ENCODE measurements around the gene ENPP3. TPM values are rescaled to one million over a fixed set of nuclear protein-coding genes. Genes with fewer than 3 reads are reported as not detected.

ENPP3 gene
- total and polyA plus RNA-seq, 9 of the 15 experiments (the other 6 are each of a cell fraction or from before 2014, with no cell fraction given): 14.0 to 32.8 (median 21.6) TPM

DNA sequence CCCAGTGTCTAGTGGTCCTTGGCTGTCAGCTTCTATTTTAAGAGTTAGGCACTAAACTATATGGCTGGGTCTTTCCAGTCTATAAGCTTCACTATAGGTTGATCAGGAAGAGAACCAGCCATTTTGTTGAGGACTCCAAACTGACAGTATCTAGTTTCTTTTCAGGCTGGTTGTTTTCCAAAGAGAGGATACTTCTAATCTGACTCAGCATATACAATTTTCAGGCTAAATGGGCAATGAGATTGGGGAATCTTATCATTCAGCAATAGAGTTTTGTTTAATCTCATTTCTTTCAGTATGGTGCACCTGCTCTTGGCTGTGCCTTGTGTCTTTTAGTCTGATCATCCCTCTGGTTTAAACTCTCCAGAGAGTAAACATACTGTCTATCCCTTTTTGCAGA is 94.1 kb downstream of the ENPP3 start:
- Histone ChIP-seq H2AFZ (ENCODE audit: low read depth, low read length) (no peak overlapping the region), H3K4me1 (replicated peaks in 1 of 2; ENCODE audit: control insufficient read depth in 2 of 2, insufficient read depth in 2 of 2, low read length in 2 of 2) (no peaks in the 10 kb centered on the region), H3K79me2 (ENCODE audit: control insufficient read depth, insufficient read depth, low read length) (no peaks in the 10 kb centered on the region), H3K27me3 (ENCODE audit: control insufficient read depth in 2 of 2, insufficient read depth in 2 of 2, low read length in 2 of 2) (no peaks in the 10 kb centered on the region), H3K4me2 (ENCODE audit: insufficient read depth, low read length) (no peak overlapping the region), H3K36me3 (ENCODE audit: control insufficient read depth, insufficient read depth, low read length) (peaks cover 19% of the 10 kb centered on the region; the same call in 1 of the 3 replicates), H3K27ac (ENCODE audit: extremely low read depth, low read depth, low read length) (no peak overlapping the region), H3K9ac (ENCODE audit: insufficient read depth in 1 of 2, low read depth in 2 of 2, low read length in 2 of 2) (no peak overlapping the region), H3K4me3 (no peak overlapping the region), H3K9me1 (ENCODE audit: control insufficient read depth, insufficient read depth, low read length) (no peaks in the 10 kb centered on the region), H3K9me3 (replicated peaks; ENCODE audit: control insufficient read depth, insufficient read depth, low read depth, low read length) (no peaks in the 10 kb centered on the region), H4K20me1 (replicated peaks; ENCODE audit: control insufficient read depth, insufficient read depth, low read length) (no peaks in the 10 kb centered on the region)
- FAIRE-seq (no peak), DNase-seq (ENCODE audit: extremely low read depth in 1 of 4, low spot score in 3 of 4) (no peak), ATAC-seq (no peak)
- in situ Hi-C loops (cut with MboI) (no loop called here), intact Hi-C loops (cut with micrococcal nuclease) (no loop called here)
- ChIA-PET CTCF (ENCODE audit: low intra/inter-chr PET ratio) (no interaction called here), POLR2A (interaction anchor here (1.2 to 1.3 kb wide), 2 partner anchors 9 to 11 kb away, joined by 3 to 4 read pairs; no protein-coding TSS in a partner anchor)
- BruUV-seq (replicated peaks): no TSS peak
- TF ChIP-seq YY1 (IDR thresholded peaks at IDR 0.05; ENCODE audit: borderline replicate concordance in 1 of 3, control insufficient read depth in 1 of 3, extremely low read depth in 1 of 3, insufficient read depth in 3 of 3, insufficient read length in 1 of 3, insufficient replicate concordance in 2 of 3, low read depth in 1 of 3, low read length in 2 of 3) (no peak), HMGN3 (IDR thresholded peaks at IDR 0.05; ENCODE audit: borderline replicate concordance, extremely low read depth, insufficient read length, low read depth, low read length) (no peak), NR2F6 (CRISPR knock-in tag; IDR thresholded peaks at IDR 0.05) (no peak), HNRNPK (IDR thresholded peaks at IDR 0.05; ENCODE audit: low read depth, low read length, poor library complexity, severe bottlenecking) (no peak), C11orf30 (IDR thresholded peaks at IDR 0.05; ENCODE audit: low read depth) (peak; percentile 20; the same call in 1 of the 2 replicates), MAFG (tag; conservative IDR thresholded peaks at IDR 0.05) (peak; percentile 31), TOE1 (IDR thresholded peaks at IDR 0.05; ENCODE audit: borderline replicate concordance) (no peak), TOE1 (CRISPR knock-in tag; IDR thresholded peaks at IDR 0.05; ENCODE audit: borderline replicate concordance, low read depth) (no peak), ZNF316 (IDR thresholded peaks at IDR 0.05) (peak; percentile 54; the same call in 1 of the 2 replicates)
- TF ChIP-seq, protein P1, sequence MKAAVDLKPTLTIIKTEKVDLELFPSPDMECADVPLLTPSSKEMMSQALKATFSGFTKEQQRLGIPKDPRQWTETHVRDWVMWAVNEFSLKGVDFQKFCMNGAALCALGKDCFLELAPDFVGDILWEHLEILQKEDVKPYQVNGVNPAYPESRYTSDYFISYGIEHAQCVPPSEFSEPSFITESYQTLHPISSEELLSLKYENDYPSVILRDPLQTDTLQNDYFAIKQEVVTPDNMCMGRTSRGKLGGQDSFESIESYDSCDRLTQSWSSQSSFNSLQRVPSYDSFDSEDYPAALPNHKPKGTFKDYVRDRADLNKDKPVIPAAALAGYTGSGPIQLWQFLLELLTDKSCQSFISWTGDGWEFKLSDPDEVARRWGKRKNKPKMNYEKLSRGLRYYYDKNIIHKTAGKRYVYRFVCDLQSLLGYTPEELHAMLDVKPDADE (conservative IDR thresholded peaks at IDR 0.05; ENCODE audit: control insufficient read depth, low read depth, low read length): no peak
- TF ChIP-seq, protein P2, sequence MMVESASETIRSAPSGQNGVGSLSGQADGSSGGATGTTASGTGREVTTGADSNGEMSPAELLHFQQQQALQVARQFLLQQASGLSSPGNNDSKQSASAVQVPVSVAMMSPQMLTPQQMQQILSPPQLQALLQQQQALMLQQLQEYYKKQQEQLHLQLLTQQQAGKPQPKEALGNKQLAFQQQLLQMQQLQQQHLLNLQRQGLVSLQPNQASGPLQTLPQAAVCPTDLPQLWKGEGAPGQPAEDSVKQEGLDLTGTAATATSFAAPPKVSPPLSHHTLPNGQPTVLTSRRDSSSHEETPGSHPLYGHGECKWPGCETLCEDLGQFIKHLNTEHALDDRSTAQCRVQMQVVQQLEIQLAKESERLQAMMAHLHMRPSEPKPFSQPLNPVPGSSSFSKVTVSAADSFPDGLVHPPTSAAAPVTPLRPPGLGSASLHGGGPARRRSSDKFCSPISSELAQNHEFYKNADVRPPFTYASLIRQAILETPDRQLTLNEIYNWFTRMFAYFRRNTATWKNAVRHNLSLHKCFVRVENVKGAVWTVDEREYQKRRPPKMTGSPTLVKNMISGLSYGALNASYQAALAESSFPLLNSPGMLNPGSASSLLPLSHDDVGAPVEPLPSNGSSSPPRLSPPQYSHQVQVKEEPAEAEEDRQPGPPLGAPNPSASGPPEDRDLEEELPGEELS (CRISPR knock-in tag; IDR thresholded peaks at IDR 0.05; ENCODE audit: borderline replicate concordance): no peak
- TF ChIP-seq, protein P3, sequence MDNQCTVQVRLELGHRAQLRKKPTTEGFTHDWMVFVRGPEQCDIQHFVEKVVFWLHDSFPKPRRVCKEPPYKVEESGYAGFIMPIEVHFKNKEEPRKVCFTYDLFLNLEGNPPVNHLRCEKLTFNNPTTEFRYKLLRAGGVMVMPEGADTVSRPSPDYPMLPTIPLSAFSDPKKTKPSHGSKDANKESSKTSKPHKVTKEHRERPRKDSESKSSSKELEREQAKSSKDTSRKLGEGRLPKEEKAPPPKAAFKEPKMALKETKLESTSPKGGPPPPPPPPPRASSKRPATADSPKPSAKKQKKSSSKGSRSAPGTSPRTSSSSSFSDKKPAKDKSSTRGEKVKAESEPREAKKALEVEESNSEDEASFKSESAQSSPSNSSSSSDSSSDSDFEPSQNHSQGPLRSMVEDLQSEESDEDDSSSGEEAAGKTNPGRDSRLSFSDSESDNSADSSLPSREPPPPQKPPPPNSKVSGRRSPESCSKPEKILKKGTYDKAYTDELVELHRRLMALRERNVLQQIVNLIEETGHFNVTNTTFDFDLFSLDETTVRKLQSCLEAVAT (IDR thresholded peaks at IDR 0.05): no peak
- TF ChIP-seq, protein P4, sequence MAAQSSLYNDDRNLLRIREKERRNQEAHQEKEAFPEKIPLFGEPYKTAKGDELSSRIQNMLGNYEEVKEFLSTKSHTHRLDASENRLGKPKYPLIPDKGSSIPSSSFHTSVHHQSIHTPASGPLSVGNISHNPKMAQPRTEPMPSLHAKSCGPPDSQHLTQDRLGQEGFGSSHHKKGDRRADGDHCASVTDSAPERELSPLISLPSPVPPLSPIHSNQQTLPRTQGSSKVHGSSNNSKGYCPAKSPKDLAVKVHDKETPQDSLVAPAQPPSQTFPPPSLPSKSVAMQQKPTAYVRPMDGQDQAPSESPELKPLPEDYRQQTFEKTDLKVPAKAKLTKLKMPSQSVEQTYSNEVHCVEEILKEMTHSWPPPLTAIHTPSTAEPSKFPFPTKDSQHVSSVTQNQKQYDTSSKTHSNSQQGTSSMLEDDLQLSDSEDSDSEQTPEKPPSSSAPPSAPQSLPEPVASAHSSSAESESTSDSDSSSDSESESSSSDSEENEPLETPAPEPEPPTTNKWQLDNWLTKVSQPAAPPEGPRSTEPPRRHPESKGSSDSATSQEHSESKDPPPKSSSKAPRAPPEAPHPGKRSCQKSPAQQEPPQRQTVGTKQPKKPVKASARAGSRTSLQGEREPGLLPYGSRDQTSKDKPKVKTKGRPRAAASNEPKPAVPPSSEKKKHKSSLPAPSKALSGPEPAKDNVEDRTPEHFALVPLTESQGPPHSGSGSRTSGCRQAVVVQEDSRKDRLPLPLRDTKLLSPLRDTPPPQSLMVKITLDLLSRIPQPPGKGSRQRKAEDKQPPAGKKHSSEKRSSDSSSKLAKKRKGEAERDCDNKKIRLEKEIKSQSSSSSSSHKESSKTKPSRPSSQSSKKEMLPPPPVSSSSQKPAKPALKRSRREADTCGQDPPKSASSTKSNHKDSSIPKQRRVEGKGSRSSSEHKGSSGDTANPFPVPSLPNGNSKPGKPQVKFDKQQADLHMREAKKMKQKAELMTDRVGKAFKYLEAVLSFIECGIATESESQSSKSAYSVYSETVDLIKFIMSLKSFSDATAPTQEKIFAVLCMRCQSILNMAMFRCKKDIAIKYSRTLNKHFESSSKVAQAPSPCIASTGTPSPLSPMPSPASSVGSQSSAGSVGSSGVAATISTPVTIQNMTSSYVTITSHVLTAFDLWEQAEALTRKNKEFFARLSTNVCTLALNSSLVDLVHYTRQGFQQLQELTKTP (IDR thresholded peaks at IDR 0.05; ENCODE audit: low read depth in 1 of 2, partially characterized antibody in 2 of 2): no peak
